ENCODE data around the gene TMCO1.

DNA sequence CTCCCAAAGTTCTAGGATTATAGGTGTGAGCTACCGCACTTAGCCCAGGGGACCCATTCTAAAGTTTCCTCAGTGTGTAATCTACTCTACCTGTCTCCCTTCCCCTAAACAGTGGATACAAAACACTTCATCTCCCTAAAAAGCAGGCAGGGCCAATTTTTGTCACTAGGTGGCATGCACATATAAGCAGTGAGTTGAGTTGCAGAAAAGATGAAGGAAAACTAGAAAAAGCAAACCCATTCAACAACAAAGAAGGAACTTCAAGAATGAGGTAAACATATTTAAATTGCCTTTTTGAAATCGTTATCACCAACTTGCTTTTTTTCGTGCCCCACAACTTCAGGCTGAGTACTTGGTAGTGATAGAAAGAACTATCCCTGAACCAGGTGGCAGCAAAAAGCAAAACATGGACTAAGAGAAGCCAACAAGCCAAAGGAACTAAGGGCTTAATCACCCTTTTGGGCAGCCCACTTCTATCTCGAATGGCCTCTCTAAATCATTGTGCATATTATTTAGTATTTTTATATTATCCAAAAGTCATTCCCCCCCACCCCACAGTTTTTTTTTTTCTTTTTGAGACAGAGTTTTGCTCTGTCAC lies 50.7 kb downstream of the TMCO1 start:
- TF ChIP-seq SUZ12 (IDR thresholded peaks at IDR 0.05; ENCODE audit: extremely low read depth, insufficient read depth, insufficient read length) (no peak), ZNF274 (IDR thresholded peaks at IDR 0.05; ENCODE audit: low read depth, low read length) (no peak)
